ENCODE measurements around the gene RPRM.

RPRM gene

GRCh38 chr2:153476816-153477635 lies 1.5 kb downstream of the RPRM start:
- no peak for TF ChIP-seq CTCF (IDR thresholded peaks at IDR 0.05; ENCODE audit: low read length, missing control alignments)
- DNase-seq (ENCODE audit: low read depth), result no peak
- no peak overlapping the region for H3K4me3 ChIP-seq (replicated peaks; ENCODE audit: low read depth, low read length)

GRCh38 chr2:153476491-153476815 lies 2.1 kb downstream of the RPRM start:
- H3K4me3 ChIP-seq (replicated peaks; ENCODE audit: low read depth, low read length), result no peak overlapping the region
- DNase-seq (ENCODE audit: low read depth), result no peak

GRCh38 chr2:153474876-153475435 lies 3.6 kb downstream of the RPRM start:
- TF ChIP-seq CTCF (IDR thresholded peaks at IDR 0.05; ENCODE audit: low read length, missing control alignments), result no peak

More at GRCh38 chr2:153476491-153476815, 2.1 kb downstream of the RPRM start:
- no peak for TF ChIP-seq CTCF (IDR thresholded peaks at IDR 0.05; ENCODE audit: low read length, missing control alignments)

GRCh38 chr2:153474407-153474806 lies 4.2 kb downstream of the RPRM start:
- DNase-seq (ENCODE audit: low read depth), result no peak
- no peak for TF ChIP-seq CTCF (IDR thresholded peaks at IDR 0.05; ENCODE audit: low read length, missing control alignments)

More at GRCh38 chr2:153474876-153475435, 3.6 kb downstream of the RPRM start:
- no peak for DNase-seq (ENCODE audit: low read depth)
- H3K4me3 ChIP-seq (replicated peaks; ENCODE audit: low read depth, low read length), result no peak overlapping the region

GRCh38 chr2:153470867-153471266 lies 7.7 kb downstream of the RPRM start:
- TF ChIP-seq CTCF (IDR thresholded peaks at IDR 0.05; ENCODE audit: low read length, missing control alignments), result no peak
- H3K4me3 ChIP-seq (replicated peaks; ENCODE audit: low read depth, low read length), result no peak overlapping the region

More at GRCh38 chr2:153474407-153474806, 4.2 kb downstream of the RPRM start:
- H3K4me3 ChIP-seq (replicated peaks; ENCODE audit: low read depth, low read length), result no peak overlapping the region

GRCh38 chr2:153464395-153464794 lies 14.2 kb downstream of the RPRM start:
- no peak for DNase-seq (ENCODE audit: low read depth)
- no peak for TF ChIP-seq CTCF (IDR thresholded peaks at IDR 0.05; ENCODE audit: low read length, missing control alignments)
- H3K4me3 ChIP-seq (replicated peaks; ENCODE audit: low read depth, low read length), result no peak overlapping the region

More at GRCh38 chr2:153470867-153471266, 7.7 kb downstream of the RPRM start:
- DNase-seq (ENCODE audit: low read depth), result no peak
